ENCODE measurements around the gene WEE1.

Gene WEE1

GRCh38 chr11:9581556-9582161, 8.2 kb downstream of the WEE1 start:
- TF ChIP-seq CTCF (IDR thresholded peaks at IDR 0.05; ENCODE audit: low read depth, low read length), result no peak
- H3K4me3 ChIP-seq (ENCODE audit: low read depth, low read length), result no peak overlapping the region

- H3K4me3 ChIP-seq (ENCODE audit: low read depth, low read length), result no peak overlapping the region
- TF ChIP-seq CTCF (IDR thresholded peaks at IDR 0.05; ENCODE audit: low read depth, low read length), result no peak
These were observed 17.2 kb downstream of the WEE1 start for GRCh38 chr11:9590717-9591116.

GRCh38 chr11:9594267-9595046, 21.0 kb downstream of the WEE1 start:
- no peak for TF ChIP-seq CTCF (IDR thresholded peaks at IDR 0.05; ENCODE audit: low read depth, low read length)
- H3K4me3 ChIP-seq (ENCODE audit: low read depth, low read length), result no peak overlapping the region

- no peak for TF ChIP-seq CTCF (IDR thresholded peaks at IDR 0.05; ENCODE audit: low read depth, low read length)
- no peak overlapping the region for H3K4me3 ChIP-seq (ENCODE audit: low read depth, low read length)
These were observed 23.5 kb downstream of the WEE1 start for GRCh38 chr11:9596926-9597464.

GRCh38 chr11:9600166-9600565, 26.7 kb downstream of the WEE1 start:
- H3K4me3 ChIP-seq (ENCODE audit: low read depth, low read length), result no peak overlapping the region
- TF ChIP-seq CTCF (IDR thresholded peaks at IDR 0.05; ENCODE audit: low read depth, low read length), result no peak

- TF ChIP-seq CTCF (IDR thresholded peaks at IDR 0.05; ENCODE audit: low read depth, low read length), result no peak
- no peak overlapping the region for H3K4me3 ChIP-seq (ENCODE audit: low read depth, low read length)
These were observed 27.2 kb downstream of the WEE1 start for GRCh38 chr11:9600644-9601036.
